NCI-H510A (cell line): Measurements from ENCODE around the gene ANKRD2.
"Not testable (repeated sequence)": the region's sequence is repeated elsewhere in the genome, so short reads cannot be mapped to it uniquely, and the experiment has no call there.

Experiments used
- DNase-seq: peaks from one replicate; lab custom pipeline; 2025; lab: John Stamatoyannopoulos, UW

Gene ANKRD2

GRCh38 chr10:97571622-97572021, 957 bp upstream of the ANKRD2 start:
- no peak for DNase-seq

GRCh38 chr10:97573021-97573420, 442 bp downstream of the ANKRD2 start:
- no peak for DNase-seq

DNA sequence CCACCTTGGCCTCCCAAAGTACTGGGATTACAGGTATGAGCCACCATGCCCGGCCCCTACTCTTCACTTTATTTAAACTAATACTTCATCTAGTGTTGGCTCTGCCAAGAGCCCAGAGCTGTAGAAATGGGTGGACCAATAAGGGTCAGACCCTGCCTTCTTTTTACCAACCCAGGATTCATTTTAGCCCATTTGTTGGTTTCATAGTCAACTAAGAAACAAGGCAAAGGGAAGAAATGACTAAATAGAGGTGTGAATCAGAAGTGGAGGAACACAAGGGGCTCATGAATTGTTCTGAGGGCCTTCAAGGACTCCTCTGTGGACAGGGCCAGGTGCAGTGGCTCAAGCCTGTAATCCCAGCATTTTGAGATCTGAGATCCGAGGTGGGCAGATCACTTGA, 1.1 kb downstream of the ANKRD2 start:
- DNase-seq, result no peak

GRCh38 chr10:97574374-97575126, 2.0 kb downstream of the ANKRD2 start:
- peak; percentile 76 for DNase-seq

DNA sequence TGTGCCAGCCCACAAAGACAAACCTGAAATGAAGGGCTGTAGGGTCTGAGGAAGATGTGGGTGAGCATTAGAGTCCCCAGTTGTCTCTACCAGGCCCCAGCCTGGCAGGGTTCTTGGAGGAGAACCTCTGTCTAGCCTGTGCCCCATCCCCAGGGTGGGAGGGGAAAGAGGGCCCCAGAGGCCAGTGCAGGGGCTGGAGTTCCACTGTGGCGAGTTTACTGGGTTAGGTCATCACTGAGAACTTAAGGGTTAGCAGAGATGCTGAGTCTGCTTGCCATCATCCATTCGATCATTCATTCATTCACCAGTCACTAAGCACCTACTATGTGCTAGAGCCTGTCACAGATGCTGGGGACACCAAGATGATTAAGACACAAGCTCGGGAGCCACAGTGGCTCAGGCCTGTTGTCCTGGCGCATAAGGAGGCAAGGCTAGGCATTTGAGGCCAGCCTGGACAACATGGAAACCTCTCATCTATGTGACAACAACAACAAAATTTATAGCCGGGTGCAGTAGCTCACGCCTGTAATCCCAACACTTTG, 2.6 kb downstream of the ANKRD2 start:
- no peak for DNase-seq

DNA sequence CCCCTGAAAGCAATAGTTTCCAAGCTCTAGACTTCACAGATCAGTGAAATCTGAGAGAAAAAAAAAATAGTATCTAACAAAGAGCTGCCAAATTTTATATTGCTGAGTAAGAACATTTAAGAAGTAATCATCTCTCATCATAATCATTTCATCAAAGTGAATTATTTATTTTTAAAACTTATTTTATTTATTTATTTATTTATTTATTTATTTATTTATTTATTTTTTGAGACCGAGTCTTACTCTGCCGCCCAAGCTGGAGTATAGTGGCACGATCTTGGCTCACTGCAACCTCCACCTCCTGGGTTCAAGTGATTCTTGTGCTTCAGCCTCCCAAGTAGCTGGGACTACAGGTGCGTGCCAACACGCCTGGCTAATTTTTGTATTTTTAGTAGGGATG, 3.9 kb downstream of the ANKRD2 start:
- not testable (repeated sequence) for DNase-seq

DNA sequence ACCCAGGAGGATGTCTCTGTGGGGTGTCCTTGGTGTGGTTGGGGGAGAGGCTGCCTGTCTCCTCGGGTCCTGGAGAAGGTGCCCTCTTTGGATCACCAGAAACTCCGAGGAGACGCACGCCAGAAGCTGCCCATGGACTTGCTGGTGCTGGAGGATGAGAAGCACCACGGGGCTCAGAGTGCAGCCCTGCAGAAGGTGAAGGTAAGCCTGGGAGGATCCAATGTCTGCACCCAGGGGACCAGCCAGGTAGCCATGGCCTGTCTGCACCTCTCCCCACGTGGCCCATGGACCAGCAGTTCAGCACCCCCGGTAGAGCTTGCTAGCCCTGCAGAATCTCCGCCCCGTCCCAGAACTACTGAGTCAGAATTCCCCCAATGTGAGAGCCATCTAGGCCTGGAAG, 5.1 kb downstream of the ANKRD2 start:
- no peak for DNase-seq

GRCh38 chr10:97578171-97578844, 5.7 kb downstream of the ANKRD2 start:
- no peak for DNase-seq

- no peak for DNase-seq
These were observed 8.1 kb downstream of the ANKRD2 start for GRCh38 chr10:97580421-97581367.

DNA sequence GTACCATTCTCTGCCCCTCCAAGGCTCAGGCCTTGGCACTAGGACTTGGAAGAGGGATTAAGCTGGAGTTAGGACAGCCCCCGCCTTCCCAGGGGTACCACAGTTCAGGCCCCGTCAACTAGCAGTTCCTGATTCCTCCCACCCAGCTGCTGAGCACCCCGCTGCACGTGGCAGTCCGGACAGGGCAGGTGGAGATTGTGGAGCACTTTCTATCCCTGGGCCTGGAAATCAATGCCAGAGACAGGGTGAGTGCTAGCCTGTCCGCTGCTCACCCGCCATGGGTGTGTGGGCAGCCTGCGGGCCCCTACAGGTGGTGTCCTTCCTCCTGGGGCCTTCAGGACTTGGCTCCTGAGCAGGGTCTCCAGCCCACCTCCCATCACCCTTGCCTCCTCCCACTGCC, 9.6 kb downstream of the ANKRD2 start:
- DNase-seq, result no peak

GRCh38 chr10:97583476-97583875, 10.9 kb downstream of the ANKRD2 start:
- no peak for DNase-seq

DNA sequence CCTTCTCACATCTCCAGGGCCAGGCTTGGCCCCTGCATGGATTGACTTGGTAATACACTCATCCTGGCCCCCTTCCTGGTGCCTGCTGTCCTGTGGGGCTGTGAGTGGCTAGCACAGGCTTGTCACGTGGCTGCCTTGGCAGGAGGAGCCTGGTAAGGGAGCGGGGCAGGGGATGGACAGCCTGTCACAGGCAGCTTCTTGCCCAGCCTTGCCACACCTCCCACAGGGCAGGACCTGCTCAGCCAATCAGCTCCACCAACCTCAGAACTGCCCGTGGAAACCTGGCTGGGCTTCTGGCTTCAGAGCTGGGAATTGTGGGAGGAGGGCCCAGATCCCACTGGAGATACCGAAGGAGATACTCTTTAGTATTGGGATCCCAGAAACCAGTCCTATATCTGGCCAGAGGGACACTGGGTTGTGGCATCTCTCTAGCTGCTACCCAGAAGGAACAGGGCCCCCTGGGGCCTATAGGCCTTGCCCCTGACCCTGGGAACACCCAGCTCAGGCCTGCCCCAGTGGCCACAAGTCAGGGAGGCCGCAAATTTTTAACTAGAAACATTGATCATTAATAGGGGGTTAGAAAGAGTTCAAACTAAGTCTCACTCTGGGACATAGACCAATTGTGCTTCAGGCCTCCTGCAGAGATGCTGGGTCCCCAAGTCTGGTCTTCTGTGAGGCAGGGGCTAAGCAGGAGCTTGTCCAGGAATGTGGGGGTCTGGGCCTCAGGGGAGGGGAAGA, 11.7 kb downstream of the ANKRD2 start, which contains the start of gene HOGA1:
HOGA1 (plus strand) TSS at position 330 of the 738 bp plus-strand sequence; CDS start at position 645, 315 bp downstream.
- peak; percentile 24 for DNase-seq

DNA sequence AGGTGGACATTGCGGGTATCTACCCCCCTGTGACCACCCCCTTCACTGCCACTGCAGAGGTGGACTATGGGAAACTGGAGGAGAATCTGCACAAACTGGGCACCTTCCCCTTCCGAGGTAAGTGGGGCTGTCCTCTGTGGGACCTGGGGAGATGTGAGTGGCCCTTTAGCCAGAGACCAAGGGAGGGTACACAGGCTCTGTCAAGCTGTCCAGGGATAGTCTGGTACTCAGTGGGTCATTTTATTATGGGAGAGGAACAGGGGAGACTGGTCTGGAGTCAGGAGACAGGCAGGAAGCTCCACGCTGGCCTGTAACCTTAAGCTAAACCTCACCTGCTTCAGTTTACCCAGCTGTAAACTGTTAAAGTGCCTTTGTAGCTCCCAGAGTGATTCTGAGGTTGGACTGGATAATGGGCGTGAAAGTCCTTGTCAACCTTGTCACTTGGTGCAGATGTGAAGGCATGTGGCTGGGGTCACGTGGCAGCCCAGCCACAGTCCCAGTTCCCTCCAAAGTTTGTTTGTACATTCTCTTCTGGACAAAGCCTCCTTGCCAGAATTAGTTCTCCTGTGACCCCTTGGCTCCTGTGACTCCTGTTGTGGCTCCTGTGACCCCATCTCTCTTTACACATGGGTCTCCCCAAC, 12.3 kb downstream of the ANKRD2 start:
- DNase-seq, result no peak

DNA sequence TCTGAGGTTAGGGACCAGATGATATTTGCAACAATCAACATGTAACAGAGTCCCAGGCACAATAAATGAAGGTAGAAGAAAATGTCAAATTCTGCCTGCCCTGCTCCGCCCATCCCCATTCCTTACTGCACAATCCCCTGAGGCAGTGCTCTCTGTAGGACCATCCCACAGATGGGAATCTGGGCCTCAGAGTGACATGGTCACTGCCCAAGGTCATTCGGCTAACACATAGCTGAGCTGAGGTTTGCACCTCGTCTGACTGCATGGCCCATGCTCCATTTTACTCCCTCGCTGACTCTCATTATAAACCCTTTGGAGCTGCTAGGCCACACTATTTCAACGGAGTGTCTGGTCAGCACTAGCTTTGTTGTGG, 12.8 kb downstream of the ANKRD2 start:
- DNase-seq, result no peak

DNA sequence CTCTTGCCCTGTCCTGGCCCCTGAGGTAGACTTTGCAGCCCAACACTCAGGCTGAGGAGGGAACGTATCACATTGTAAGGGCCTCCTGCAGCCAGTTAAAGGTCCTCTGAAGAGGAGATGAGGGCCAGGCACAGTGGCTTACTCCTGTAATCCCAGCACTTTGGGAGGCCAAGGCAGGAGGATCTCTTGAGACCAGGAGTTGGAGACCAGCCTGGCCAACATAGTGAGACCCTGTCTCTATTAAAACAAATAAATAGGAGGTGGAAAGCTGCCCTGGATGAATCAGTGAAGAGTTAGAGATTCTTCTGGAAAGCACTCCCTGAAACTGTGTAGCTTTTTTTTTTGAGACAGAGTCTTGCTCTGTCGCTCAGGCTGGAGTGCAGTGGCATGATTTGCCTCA, 14.6 kb downstream of the ANKRD2 start:
- DNase-seq, result no peak

GRCh38 chr10:97589479-97589878, 16.9 kb downstream of the ANKRD2 start, which contains the start of gene C10orf62:
C10orf62 (plus strand) TSS chr10:97589721; CDS start chr10:97589898, 177 bp downstream.
- DNase-seq, result no peak

DNA sequence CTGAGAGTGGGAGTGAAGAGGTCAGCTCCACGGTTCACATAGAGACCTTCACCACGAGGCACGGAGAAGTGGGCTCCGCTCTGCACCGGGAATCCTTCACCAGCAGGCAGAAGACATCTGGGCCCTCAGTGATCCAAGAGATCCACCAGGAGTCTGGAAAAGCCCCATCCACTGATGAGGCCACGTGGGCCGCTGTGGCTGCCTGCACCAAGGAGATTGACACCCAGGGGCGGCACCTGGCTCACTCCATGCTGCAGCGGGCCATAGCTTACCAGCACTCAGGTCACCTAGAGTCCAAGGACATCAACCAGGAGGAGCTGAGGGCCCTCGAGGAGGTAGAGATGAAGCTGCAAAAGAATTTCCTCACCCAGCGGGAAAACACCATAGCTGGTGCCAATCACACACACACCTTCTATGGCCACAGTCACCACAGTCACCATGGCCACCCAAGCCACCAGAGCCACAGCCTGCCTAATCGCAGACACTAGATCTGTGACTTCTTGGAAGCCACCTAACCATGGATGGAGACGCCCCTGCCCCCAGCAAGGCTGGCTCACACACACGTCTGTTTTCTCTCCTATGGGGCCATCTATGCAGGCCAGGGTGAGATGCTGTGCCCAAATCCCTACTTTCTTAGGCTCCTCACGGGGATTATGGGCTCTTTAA, 17.6 kb downstream of the ANKRD2 start:
- DNase-seq, result no peak

GRCh38 chr10:97590748-97591495, 18.3 kb downstream of the ANKRD2 start:
- no peak for DNase-seq

DNA sequence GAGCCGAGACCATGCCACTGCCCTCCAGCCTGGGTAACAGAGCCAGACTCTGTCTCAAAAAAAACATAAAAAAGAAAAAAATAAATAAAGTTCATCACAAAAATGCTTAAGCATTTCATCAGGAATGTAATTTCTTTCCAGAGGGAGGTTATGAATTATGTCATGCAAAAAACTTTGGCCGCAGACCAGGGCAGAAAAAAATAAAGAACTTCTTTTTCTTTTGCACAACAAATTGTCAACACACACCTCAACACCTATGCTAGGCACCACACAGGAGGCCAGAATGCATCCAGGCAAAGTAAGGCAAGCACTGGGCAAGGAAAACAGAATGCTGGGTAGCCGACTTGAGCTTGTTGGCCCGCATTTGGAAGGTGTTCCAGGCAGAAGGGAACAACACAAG, 20.8 kb downstream of the ANKRD2 start:
- DNase-seq, result no peak
